GM06990 (cell line): ENCODE results near the gene SHISAL2A.
A peak's percentile ranks its signal among the peaks of the same experiment; 100 is the strongest.
"Not testable (repeated sequence)": the region's sequence is repeated elsewhere in the genome, so short reads cannot be mapped to it uniquely, and the experiment has no call there.

Source experiments
- DNase-seq: peaks from one replicate; pipeline ENCODE4 v3.0.0-alpha.2; 2011; ENCODE audit not compliant: insufficient read length; ENCODE audit errors: extremely low read depth
- H3K27me3 ChIP-seq: replicated peaks from 2 replicates; pipeline ENCODE4 v1.6.0; 2011; ENCODE audit warnings: low read length; ENCODE audit not compliant: control insufficient read depth, insufficient read depth
- H3K36me3 ChIP-seq: 2 replicates; pipeline ENCODE4 v1.5.1; 2011; ENCODE audit warnings: low read length; ENCODE audit not compliant: control insufficient read depth, insufficient read depth
- H3K4me3 ChIP-seq: replicated peaks from 2 replicates; pipeline ENCODE4 v1.5.1; 2011; ENCODE audit warnings: low read depth, mild to moderate bottlenecking, control low read depth, low read length
- TF ChIP-seq, protein P1 (sequence below): IDR thresholded peaks from 2 replicates; pipeline ENCODE4 v1.5.1; 2011; ENCODE audit warnings: low read length, control low read depth, mild to moderate bottlenecking, inconsistent platforms; ENCODE audit not compliant: insufficient read depth, poor library complexity, severe bottlenecking

SHISAL2A gene

DNA sequence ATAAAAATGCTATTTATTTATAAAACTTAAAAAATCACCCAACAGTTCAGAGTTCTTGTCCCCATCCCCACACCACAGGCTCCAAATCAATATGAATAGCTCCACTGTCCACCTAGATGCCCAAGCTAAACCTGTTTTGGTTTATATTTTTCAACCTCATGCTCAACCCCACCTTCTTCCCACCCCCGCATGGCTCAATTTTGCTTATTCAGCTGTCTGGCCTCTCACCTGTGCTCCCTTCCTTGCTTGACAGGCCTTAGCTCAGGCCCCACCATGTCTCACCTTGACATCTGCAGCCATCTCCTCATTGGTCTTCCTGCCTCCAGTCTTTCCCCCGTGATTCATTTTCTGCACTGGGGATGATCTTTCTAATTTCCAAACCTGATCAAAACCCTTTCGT, 47.4 kb downstream of the SHISAL2A start:
- no peaks in the 10 kb centered on the region for H3K27me3 ChIP-seq

DNA sequence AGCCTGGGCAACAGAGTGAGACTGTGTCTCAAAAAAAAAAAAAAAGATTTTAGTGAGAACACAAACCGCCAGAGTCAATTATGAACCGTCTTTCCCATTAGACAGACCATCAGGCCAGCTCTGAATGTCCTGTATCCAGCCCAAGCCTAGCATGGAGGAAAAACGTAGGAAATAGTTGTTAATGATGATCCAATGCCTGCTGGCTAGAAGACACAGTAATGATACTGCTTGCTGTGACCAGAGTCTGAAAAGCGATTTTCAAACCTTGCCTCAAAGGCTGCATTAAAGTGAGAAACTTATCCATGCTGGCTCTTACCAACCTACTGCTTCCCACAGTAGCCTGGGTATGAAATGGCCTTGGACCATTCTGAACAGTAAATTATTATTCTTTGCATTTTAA, 48.2 kb downstream of the SHISAL2A start:
- TF ChIP-seq, protein P1, sequence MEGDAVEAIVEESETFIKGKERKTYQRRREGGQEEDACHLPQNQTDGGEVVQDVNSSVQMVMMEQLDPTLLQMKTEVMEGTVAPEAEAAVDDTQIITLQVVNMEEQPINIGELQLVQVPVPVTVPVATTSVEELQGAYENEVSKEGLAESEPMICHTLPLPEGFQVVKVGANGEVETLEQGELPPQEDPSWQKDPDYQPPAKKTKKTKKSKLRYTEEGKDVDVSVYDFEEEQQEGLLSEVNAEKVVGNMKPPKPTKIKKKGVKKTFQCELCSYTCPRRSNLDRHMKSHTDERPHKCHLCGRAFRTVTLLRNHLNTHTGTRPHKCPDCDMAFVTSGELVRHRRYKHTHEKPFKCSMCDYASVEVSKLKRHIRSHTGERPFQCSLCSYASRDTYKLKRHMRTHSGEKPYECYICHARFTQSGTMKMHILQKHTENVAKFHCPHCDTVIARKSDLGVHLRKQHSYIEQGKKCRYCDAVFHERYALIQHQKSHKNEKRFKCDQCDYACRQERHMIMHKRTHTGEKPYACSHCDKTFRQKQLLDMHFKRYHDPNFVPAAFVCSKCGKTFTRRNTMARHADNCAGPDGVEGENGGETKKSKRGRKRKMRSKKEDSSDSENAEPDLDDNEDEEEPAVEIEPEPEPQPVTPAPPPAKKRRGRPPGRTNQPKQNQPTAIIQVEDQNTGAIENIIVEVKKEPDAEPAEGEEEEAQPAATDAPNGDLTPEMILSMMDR: no peak
- DNase-seq: no peak
- no peaks in the 10 kb centered on the region for H3K27me3 ChIP-seq
- no peaks in the 10 kb centered on the region for H3K36me3 ChIP-seq
- H3K4me3 ChIP-seq: no peak overlapping the region

More for the DNA sequence above, 47.4 kb downstream of the SHISAL2A start:
- TF ChIP-seq, protein P1: no peak
- no peak for DNase-seq
- Histone ChIP-seq H3K36me3 (no peaks in the 10 kb centered on the region), H3K4me3 (no peak overlapping the region)

GRCh38 chr1:52683367-52683940, 50.5 kb downstream of the SHISAL2A start:
- no peak overlapping the region for H3K4me3 ChIP-seq
- no peak for DNase-seq
- peaks cover 5% of the 10 kb centered on the region for H3K36me3 ChIP-seq
- TF ChIP-seq, protein P1: no peak
- no peaks in the 10 kb centered on the region for H3K27me3 ChIP-seq

GRCh38 chr1:52684545-52684944, 51.6 kb downstream of the SHISAL2A start:
- Histone ChIP-seq H3K36me3 (peaks cover 5% of the 10 kb centered on the region), H3K27me3 (no peaks in the 10 kb centered on the region)
- TF ChIP-seq, protein P1: no peak

GRCh38 chr1:52686261-52686751, 53.3 kb downstream of the SHISAL2A start:
- TF ChIP-seq, protein P1: peak; percentile 75
- H3K27me3 ChIP-seq, H3K36me3 ChIP-seq, H3K4me3 ChIP-seq: not testable (repeated sequence)
- DNase-seq: peak; percentile 29

More at GRCh38 chr1:52684545-52684944, 51.6 kb downstream of the SHISAL2A start:
- no peak overlapping the region for H3K4me3 ChIP-seq
- DNase-seq: no peak

DNA sequence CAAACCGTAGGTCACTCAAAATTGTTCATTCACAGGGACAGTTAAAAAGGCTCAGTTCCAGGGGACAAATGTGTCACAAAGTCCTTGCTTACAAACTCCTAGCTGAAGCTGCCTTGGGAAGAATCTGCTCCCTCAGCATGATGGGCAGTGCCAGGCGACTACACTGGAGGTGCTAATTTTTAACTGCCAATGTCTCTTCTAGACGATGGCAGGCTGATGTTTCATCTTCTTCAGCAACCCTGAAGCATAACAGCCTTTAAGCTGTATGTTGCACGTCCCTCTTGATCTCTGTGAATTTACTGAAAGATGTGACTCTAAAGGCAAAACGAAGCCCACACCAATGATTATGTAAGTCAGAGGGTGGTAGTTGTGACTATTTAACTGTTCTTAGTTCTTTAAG, 53.9 kb downstream of the SHISAL2A start:
- Histone ChIP-seq H3K36me3 (peaks cover 7% of the 10 kb centered on the region), H3K4me3 (no peak overlapping the region), H3K27me3 (no peaks in the 10 kb centered on the region)
- no peak for DNase-seq
- TF ChIP-seq, protein P1: no peak
